Pancreas (tissue), 10 donors: ENCODE data around the gene LENG9. TPM values are rescaled to one million over a fixed set of nuclear protein-coding genes. Genes with fewer than 3 reads are reported as not detected.

Experiments
- ATAC-seq, 4 donors: fragments of 200-7000 bp; cut with Tn5 transposase; one replicate each; pipeline versions ENCODE4 v1.8.0 to v1.9.1; 2020; ENCODE audit warnings: mild to moderate bottlenecking in 4 of 4, moderate library complexity in 4 of 4
- DNase-seq, 6 donors: peaks; one replicate each; pipeline ENCODE4 v3.0.0-alpha.2; 2020
- FAIRE-seq: peaks from 2 replicates; lab custom pipeline; 2012; peaks lifted over from hg19 to GRCh38; lab: Jason Lieb, UNC
- H3K27ac ChIP-seq, 4 donors: fragments of 200-600 bp; sonication (generic); 1 replicate in 3 of 4; 2 replicates in 1 of 4; pipeline versions ENCODE4 v1.5.0 to v1.8.0; 2020
- H3K27me3 ChIP-seq, 4 donors: fragments of 200-600 bp; one replicate each; pipeline ENCODE4 v1.8.0; 2021
- H3K36me3 ChIP-seq, 3 donors: fragments of 200-600 bp; sonication (generic) in 1 of 3; one replicate each; pipeline versions ENCODE4 v1.5.0 to v1.8.0; 2020 to 2021
- H3K4me1 ChIP-seq, 3 donors: fragments of 200-600 bp; one replicate each; pipeline ENCODE4 v1.8.0; 2021
- H3K4me3 ChIP-seq, 4 donors: fragments of 200-600 bp; sonication (generic) in 2 of 4; one replicate each; pipeline versions ENCODE4 v1.5.0 to v1.8.0; 2020 to 2021
- H3K9me3 ChIP-seq, 4 donors: fragments of 200-600 bp; one replicate each; pipeline ENCODE4 v1.8.0; 2021
- WGBS, 2 donors: extraction: QIAGEN DNeasy Blood & Tissue Kit; methylation state at CpG; one replicate each; pipeline ENCODE4 v1.1.7; 2013; 5-methylcytosine and 5-hydroxymethylcytosine counted together
- intact Hi-C, 3 donors: fragments of 100-400 bp; cut with DNase I; formaldehyde crosslinking; loops; one replicate each; pipeline versions ENCODE4 v1.11.1 to v1.14.2; 2022
- polyA plus RNA-seq, 2 donors: library from polyadenylated mRNA; stranded (reverse); fragments of 200-250 nt; gene quantifications; one replicate each; pipeline ENCODE4 v1.2.3, GENCODE V29; 2013
- total RNA-seq, 6 donors: library from RNA; stranded (reverse); fragmentation: NEBNext Ultra II Directional in 4 of 6; extraction: Animal tissue kit (Norgen Biotek cat#: 25700) in 4 of 6; gene quantifications; one replicate each; pipeline versions ENCODE4 v1.2.1 to v1.2.4, GENCODE V29; 2021 to 2023
- TF ChIP-seq, protein P1 (sequence below), 4 donors: fragments of 200-600 bp; sonication (generic) in 3 of 4; IDR thresholded peaks; one replicate each; pipeline versions ENCODE4 v1.5.0 to v1.8.0; 2021; ENCODE audit warnings: antibody characterized with exemption in 4 of 4
- donor health status: healthy with polysubstance abuse.
- donor health status: DM: no; HTN: no; CAD: no; lungs with moderate emphysema.
- donor health status: DM: no; HTN: no; CAD: no.
- donor health status: control.
- donor health status: control.
- donor health status: Bipolar disorder and iron deficiency.
- donor health status: DM: yes; HTN: yes; CAD: no.
- donor health status: DM: no; HTN: no; CAD: no.
- donor health status: DM: no; HTN: no; CAD: no.
- donor health status: DM: yes; HTN: yes; CAD: no.

The LENG9 gene
- total and polyA plus RNA-seq, 8 donors = 4.2 to 23.4 (median 13.1) TPM

DNA sequence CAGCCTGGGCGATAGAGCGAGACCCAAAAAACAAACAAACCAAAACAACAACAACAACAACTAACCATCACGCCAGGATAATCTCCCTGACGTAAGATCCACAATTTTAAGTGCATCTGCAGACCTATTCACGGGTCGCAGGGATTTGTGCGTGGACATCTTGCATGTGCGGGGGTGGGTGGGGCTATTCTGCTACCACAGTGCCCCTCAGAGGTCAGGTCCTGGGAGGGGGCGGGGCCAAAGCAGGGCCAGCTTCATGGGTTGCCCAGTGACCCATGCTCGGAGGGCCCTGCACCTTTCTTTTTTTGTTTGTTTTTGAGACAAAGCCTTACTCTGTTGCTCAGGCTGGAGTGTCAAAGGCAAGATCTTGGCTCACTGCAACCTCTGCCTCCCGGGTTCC lies 12.1 kb upstream of the LENG9 start:
- no peaks in the 10 kb centered on the region for H3K27me3 ChIP-seq
- no peak overlapping the region for H3K4me3 ChIP-seq
- TF ChIP-seq, protein P1, sequence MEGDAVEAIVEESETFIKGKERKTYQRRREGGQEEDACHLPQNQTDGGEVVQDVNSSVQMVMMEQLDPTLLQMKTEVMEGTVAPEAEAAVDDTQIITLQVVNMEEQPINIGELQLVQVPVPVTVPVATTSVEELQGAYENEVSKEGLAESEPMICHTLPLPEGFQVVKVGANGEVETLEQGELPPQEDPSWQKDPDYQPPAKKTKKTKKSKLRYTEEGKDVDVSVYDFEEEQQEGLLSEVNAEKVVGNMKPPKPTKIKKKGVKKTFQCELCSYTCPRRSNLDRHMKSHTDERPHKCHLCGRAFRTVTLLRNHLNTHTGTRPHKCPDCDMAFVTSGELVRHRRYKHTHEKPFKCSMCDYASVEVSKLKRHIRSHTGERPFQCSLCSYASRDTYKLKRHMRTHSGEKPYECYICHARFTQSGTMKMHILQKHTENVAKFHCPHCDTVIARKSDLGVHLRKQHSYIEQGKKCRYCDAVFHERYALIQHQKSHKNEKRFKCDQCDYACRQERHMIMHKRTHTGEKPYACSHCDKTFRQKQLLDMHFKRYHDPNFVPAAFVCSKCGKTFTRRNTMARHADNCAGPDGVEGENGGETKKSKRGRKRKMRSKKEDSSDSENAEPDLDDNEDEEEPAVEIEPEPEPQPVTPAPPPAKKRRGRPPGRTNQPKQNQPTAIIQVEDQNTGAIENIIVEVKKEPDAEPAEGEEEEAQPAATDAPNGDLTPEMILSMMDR (IDR thresholded peaks at IDR 0.05) = no peak
- FAIRE-seq = no peak
- no peak overlapping the region for H3K27ac ChIP-seq
- H3K36me3 ChIP-seq = no peaks in the 10 kb centered on the region
- WGBS, 2 donors = 88 to 91% methylated on average over 11 of the region's 11 CpGs
- no peak for ATAC-seq
- H3K4me1 ChIP-seq = peaks cover 0 to under 1% (median under 1%) of the 10 kb centered on the region in 3 donors
- H3K9me3 ChIP-seq = no peaks in the 10 kb centered on the region
- intact Hi-C loops = no loop called here
- peak in 1 of 6 donors; percentile 40 for DNase-seq

DNA sequence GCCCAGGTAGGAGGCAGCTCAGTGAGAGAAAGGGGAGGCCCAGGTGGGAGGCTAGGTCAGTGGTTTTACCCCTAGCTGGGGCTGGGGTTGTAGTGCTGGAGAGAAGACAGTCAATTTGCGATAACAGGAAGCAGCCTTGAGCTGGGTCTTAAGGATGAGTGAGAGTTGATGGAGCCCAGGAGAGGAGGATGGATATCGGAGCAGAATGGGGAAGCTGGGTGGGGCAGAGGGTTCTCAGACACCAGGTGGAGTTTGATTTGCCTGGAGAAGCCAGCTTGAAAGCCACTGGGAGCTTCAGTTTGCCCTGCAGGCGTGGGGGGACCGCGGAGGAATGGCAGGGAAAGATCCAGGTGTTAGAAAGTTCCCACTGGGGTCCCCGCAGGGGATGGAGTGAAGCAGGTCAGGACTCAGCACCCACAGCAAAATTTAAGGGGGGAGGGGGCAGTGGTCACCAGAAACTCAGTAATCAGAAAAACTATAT lies 10.4 kb upstream of the LENG9 start:
- intact Hi-C loops = no loop called here
- Histone ChIP-seq H3K27ac (peak overlapping the region in 2 of 4 donors; percentile 58 to 73), H3K4me1 (peaks cover 12 to 18% (median 18%) of the 10 kb centered on the region in 3 donors), H3K4me3 (no peak overlapping the region), H3K9me3 (no peaks in the 10 kb centered on the region), H3K36me3 (no peaks in the 10 kb centered on the region), H3K27me3 (no peaks in the 10 kb centered on the region)
- 82 to 84% methylated on average over 6 of the region's 6 CpGs for WGBS, 2 donors
- no peak for DNase-seq
- ATAC-seq = no peak
- TF ChIP-seq, protein P1 (IDR thresholded peaks at IDR 0.05) = no peak
- FAIRE-seq = no peak

DNA sequence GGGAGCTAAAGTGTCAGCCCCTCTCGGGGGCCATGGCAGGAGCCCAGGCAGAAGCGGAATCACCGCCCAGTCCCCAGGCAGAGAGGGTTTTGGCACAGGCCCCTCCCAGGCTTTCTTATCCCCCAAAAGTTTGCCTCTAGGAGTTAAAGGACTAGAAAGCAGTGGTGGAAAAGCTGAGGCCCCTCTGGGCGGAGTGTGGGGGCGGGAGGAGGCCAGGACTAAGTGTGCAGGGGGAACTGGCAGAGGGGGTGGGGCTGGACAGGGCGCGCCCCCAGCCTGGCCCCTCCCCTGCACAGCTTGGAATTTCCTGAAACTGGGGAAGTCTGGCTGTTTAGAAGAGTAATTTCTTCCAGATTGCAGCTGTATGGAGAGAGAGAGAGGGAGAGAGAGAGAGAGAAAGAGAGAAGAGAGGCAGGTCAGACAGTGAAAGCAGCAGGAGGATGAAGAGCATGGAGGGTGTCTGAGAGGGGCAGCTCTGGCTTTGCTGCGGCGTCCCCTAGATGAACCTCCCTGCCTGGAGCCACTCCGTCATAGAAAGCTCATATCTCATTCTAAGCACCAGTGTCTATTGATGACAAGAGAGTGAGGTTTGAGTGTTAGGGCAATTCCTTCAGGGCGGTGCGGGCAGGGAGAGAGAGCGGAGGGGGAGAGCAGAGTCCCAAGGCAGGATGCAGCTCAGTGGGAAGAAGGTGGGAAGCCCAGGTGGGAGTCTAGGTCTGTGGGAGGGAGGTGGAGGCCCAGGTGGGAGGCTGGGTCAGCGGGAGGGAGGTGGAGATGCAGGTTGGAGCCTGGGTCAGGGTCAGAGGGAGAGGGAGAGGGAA lies 9.7 kb upstream of the LENG9 start, which contains the start of gene CDC42EP5:
Gene CDC42EP5 (minus strand): TSS at position 226 of the 821 bp plus-strand sequence. CDS start 7,749 bp downstream, outside the sequence.
- no peaks in the 10 kb centered on the region for H3K27me3 ChIP-seq

DNA sequence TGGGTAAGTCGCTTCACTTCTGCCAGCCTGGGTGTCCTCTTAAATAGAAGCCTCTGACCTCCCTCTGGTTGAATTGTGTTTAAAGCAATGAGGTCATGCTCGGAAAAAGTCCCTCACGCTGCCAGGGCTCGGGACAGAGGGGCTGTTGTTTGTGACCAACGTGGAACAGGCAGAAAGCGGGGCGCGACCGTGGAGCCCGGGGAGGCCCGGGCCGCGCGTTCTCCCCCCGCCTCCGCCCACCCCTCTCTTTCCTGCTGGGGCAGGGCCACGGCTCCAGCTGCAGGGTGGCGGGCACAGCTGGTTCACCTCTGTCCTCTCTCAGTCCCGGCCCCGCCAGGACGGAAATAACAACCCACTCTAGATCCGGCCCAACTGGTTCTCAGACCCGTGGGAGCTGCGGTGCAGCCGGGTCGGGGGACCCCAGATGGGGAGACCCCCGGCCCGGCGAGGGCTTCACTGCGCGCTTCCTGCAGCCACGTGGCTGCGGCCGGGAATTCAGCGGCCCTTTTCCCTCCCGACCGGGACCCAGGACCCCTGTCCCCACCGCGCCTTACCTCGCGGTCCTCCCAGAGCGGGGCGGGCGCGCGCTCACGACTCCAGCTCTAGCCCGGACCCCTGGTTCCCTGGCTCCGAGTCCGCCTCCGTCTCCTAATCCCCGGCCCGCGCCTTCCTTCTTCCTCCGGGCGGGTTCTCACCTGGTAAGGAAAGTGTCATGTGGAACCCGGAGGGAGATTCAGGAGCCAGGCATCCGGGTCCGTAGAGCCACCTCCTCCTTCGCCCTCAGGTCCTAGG lies 7.6 kb upstream of the LENG9 start:
- ATAC-seq = peak; percentile 51 to 65 (median 58)
- TF ChIP-seq, protein P1 (IDR thresholded peaks at IDR 0.05) = no peak
- Histone ChIP-seq H3K4me1 (peaks cover 19 to 35% (median 28%) of the 10 kb centered on the region in 3 donors), H3K27ac (peak overlapping the region; percentile 62 to 94 (median 78)), H3K27me3 (no peaks in the 10 kb centered on the region), H3K9me3 (no peaks in the 10 kb centered on the region), H3K4me3 (peak overlapping the region; percentile 7 to 50 (median 36)), H3K36me3 (no peaks in the 10 kb centered on the region)
- no peak for FAIRE-seq
- WGBS, 2 donors = 6 to 19% methylated on average over 58 to 60 of the region's 60 CpGs
- peak in 5 of 6 donors; percentile 63 to 85 (median 69) for DNase-seq
- intact Hi-C loops = no loop called here

More for the DNA sequence above, 9.7 kb upstream of the LENG9 start, which contains the start of gene CDC42EP5:
- H3K9me3 ChIP-seq = no peaks in the 10 kb centered on the region
- TF ChIP-seq, protein P1 (IDR thresholded peaks at IDR 0.05) = no peak
- peaks cover 12 to 24% (median 20%) of the 10 kb centered on the region in 3 donors for H3K4me1 ChIP-seq
- FAIRE-seq (no peak), ATAC-seq (peak; percentile 19 to 80 (median 72)), DNase-seq (peak in 3 of 6 donors; percentile 40 to 72 (median 54))
- intact Hi-C loops = no loop called here
- WGBS, 2 donors = 31 to 52% methylated on average over 14 of the region's 14 CpGs
- peak within 1 kb of the TSS in 3 of 4 donors; percentile 22 to 73 (median 58) for H3K27ac ChIP-seq
- peak within 1 kb of the TSS in 2 of 4 donors; percentile 8 to 42 for H3K4me3 ChIP-seq
- H3K36me3 ChIP-seq = no peaks in the 10 kb centered on the region
